ENCODE data around the gene INIP. TPM values are rescaled to one million over a fixed set of nuclear protein-coding genes. Genes with fewer than 3 reads are reported as not detected.

Gene INIP
- total and polyA plus RNA-seq, 4 donors, result 6.4 to 19.9 (median 12.8) TPM

- WGBS, 2 donors, result 98 to 100% methylated on average over 3 of the region's 3 CpGs
- Histone ChIP-seq H3K27me3 (ENCODE audit: control insufficient read depth in 1 of 2, insufficient read depth in 2 of 2, low read length in 1 of 2) (no peaks in the 10 kb centered on the region), H3K9me3 (ENCODE audit: control insufficient read depth, low read length) (peaks cover 4% of the 10 kb centered on the region), H3K27ac (ENCODE audit: low read depth in 1 of 2, low read length in 2 of 2) (no peak overlapping the region), H3K36me3 (ENCODE audit: control insufficient read depth in 1 of 2, insufficient read depth in 2 of 2, low read length in 1 of 2) (peaks cover 0 to 2% of the 10 kb centered on the region in 2 donors), H3K4me3 (ENCODE audit: low read length in 2 of 2) (no peak overlapping the region), H3K4me1 (ENCODE audit: control insufficient read depth in 1 of 2, insufficient read depth in 2 of 2, low read length in 2 of 2) (peaks cover 0 to 2% of the 10 kb centered on the region in 2 donors)
- intact Hi-C loops (cut with DNase I), result no loop called here
- ATAC-seq (ENCODE audit: low FRiP score) (no peak), DNase-seq (no peak)
Observed at GRCh38 chr9:112647596-112647995, 70.3 kb downstream of the INIP start.

GRCh38 chr9:112642126-112642525 is 75.8 kb downstream of the INIP start:
- H3K9me3 ChIP-seq (ENCODE audit: control insufficient read depth, low read length), result peaks cover 6% of the 10 kb centered on the region
- intact Hi-C loops (cut with DNase I), result no loop called here
- WGBS, 2 donors, result 88 to 92% methylated on average over 3 of the region's 3 CpGs
- no peak overlapping the region for H3K27ac ChIP-seq (ENCODE audit: low read depth in 1 of 2, low read length in 2 of 2)
- peaks cover 0 to 2% of the 10 kb centered on the region in 2 donors for H3K4me1 ChIP-seq (ENCODE audit: control insufficient read depth in 1 of 2, insufficient read depth in 2 of 2, low read length in 2 of 2)
- peaks cover 0 to 2% of the 10 kb centered on the region in 2 donors for H3K36me3 ChIP-seq (ENCODE audit: control insufficient read depth in 1 of 2, insufficient read depth in 2 of 2, low read length in 1 of 2)
- ATAC-seq (ENCODE audit: low FRiP score) (no peak), DNase-seq (no peak)
- H3K4me3 ChIP-seq (ENCODE audit: low read length in 2 of 2), result no peak overlapping the region
- H3K27me3 ChIP-seq (ENCODE audit: control insufficient read depth in 1 of 2, insufficient read depth in 2 of 2, low read length in 1 of 2), result no peaks in the 10 kb centered on the region

GRCh38 chr9:112640311-112640710 is 77.6 kb downstream of the INIP start:
- DNase-seq, result no peak
- H3K9me3 ChIP-seq (ENCODE audit: control insufficient read depth, low read length), result peaks cover 6% of the 10 kb centered on the region
- 98 to 99% methylated on average over 4 of the region's 4 CpGs for WGBS, 2 donors
- intact Hi-C loops (cut with DNase I), result no loop called here
- no peaks in the 10 kb centered on the region for H3K36me3 ChIP-seq (ENCODE audit: control insufficient read depth in 1 of 2, insufficient read depth in 2 of 2, low read length in 1 of 2)
- no peak overlapping the region for H3K4me3 ChIP-seq (ENCODE audit: low read length in 2 of 2)
- no peak overlapping the region for H3K27ac ChIP-seq (ENCODE audit: low read depth in 1 of 2, low read length in 2 of 2)
- no peaks in the 10 kb centered on the region for H3K27me3 ChIP-seq (ENCODE audit: control insufficient read depth in 1 of 2, insufficient read depth in 2 of 2, low read length in 1 of 2)
- ATAC-seq (ENCODE audit: low FRiP score), result no peak
- H3K4me1 ChIP-seq (ENCODE audit: control insufficient read depth in 1 of 2, insufficient read depth in 2 of 2, low read length in 2 of 2), result no peaks in the 10 kb centered on the region

Other genes starting within 250 kb of the INIP start
- gene KIAA1958, start 231.3 kb downstream of the INIP start, total RNA-seq, result 1 to 10 TPM; 6.2 to 7.9 TPM
- gene KIAA1958, start 231.3 kb downstream of the INIP start, polyA plus RNA-seq, result 1 to 10 TPM; 1.0 to 1.5 TPM
- 10 to 100 TPM in 1 of 2 donors, 1 to 10 TPM in 1; 9.1 to 11.3 TPM for gene SNX30, start 32.6 kb upstream of the INIP start, total RNA-seq
- 1 to 10 TPM; 2.8 to 4.4 TPM for gene SNX30, start 32.6 kb upstream of the INIP start, polyA plus RNA-seq
- under 1 TPM in 1 of 2 donors, not detected in 1; 0.18 TPM for gene SLC46A2, start 172.8 kb upstream of the INIP start, total RNA-seq
- not detected for gene SLC46A2, start 172.8 kb upstream of the INIP start, polyA plus RNA-seq

Measured in aorta (tissue), 5 donors.